ENCODE data around the gene KRTAP10-12. TPM values are rescaled to one million over a fixed set of nuclear protein-coding genes. Genes with fewer than 3 reads are reported as not detected.

KRTAP10-12 gene
- total RNA-seq, 1 donor from 2014 or later = not detected

DNA sequence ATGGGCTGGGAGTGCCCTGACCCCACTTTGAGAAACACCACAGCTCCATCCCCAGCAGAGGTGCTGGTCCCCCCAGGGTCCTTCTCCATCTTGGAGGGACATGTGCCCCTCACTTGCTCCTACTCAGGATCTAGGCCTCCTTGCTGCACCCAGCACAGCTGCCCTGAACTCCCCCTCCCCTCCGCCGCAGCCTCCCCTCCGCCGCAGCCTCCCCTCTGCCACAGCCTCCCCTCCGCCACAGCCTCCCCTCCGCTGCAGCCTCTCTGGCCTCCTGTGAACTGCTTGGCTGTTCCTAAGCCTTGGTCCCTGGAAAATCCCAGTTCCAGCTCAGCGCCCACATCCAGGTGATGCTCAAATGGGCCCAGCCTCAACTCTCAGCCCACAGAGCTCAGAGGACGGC is 30.3 kb downstream of the KRTAP10-12 start:
- peak; percentile 7 for DNase-seq (ENCODE audit: low spot score)
- intact Hi-C loops (cut with DNase I) = no loop called here

DNA sequence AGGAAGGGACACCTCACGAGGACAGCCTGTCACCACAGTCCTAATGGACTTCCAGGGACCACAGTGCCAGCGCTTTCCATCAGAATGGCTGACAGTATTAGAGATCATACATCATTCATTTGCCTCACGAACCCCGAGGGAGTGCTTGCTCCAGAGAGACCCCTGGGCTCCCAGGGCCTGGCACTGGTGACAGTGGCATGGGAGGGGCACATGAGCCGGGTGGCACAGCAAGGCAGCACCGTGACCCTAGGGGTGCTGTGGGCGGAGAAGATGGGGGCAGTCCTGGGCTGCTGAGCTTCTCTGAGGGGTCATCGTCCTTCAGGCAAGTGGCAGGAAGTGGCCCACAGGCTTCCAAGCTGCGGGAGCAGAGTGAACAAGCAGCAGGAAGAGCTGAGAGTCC is 30.8 kb downstream of the KRTAP10-12 start:
- peak; percentile 61 for DNase-seq (ENCODE audit: low spot score)
- intact Hi-C loops (cut with DNase I) = no loop called here

DNA sequence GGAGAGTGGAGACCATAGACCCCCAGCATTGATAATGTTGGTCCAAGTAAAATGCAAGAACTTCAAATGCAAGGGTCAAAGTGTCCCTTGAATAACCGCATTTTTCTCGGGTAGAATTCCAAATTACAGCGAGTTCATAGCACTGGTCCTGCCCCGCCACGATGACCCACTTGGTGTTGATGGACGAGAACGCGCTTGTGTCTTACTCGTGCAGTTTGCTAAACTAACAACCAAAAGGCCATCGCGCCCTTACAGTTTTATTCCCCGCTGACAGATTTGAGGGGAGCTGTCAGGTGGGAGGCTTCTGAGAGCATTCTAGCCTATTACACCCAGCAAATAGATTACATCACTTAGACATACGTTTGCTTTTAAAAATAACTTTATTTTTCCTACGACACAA is 31.7 kb downstream of the KRTAP10-12 start:
- DNase-seq (ENCODE audit: low spot score) = peak; percentile 7
- intact Hi-C loops (cut with DNase I) = no loop called here

DNA sequence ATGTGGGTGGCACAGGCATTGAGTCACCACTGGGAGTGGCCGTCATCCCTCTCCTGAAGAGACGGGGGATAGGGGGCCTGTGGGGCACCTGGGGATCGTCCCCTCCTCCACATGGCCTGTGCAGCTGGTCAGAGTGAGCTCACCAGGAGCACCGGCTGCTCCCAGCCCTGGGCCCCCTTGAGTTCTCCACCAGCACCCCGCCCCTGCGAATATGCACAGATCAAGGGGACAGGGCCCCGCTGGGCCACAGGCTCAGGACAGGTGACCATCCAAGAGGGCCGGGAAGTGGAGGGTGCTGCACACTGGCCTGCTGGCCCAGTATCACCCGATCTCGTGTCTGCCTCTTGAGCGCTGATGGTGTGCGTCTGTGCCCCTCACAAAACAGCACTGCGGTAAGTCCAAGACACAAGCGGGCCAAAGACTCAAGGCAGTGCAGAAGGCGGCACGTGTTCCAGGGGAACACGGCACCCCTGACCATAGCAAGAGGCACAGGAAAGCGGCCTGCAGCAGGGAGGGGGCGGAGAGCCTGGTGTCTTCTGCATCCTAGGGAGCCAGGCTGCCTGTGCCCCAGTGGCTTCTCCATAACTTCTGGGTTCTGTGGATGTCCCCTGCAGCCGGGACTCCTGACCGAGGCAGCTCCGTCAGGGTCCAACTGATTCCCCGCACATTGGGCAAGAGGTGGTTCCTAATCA is 32.5 kb downstream of the KRTAP10-12 start:
- peak; percentile 44 for DNase-seq (ENCODE audit: low spot score)
- intact Hi-C loops (cut with DNase I) = no loop called here

DNA sequence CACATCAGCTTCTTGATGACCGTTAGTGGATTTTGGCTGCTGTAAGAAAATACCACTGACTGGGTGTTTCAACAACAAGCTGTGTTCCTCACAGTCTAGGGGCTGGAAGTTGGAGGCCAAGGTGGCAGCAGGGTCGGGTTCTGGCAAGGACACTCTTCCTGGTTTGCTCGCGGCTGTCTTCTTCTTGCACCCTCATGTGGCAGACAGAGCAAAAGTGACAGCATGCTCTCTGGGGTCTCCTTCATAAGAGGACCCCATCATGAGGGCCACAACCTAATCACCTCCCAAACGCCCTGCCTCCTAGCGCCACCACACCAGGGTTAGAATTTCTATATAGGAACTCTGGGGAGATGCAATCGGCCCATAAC is 33.0 kb downstream of the KRTAP10-12 start:
- intact Hi-C loops (cut with DNase I) = no loop called here
- DNase-seq (ENCODE audit: low spot score) = peak; percentile 56

DNA sequence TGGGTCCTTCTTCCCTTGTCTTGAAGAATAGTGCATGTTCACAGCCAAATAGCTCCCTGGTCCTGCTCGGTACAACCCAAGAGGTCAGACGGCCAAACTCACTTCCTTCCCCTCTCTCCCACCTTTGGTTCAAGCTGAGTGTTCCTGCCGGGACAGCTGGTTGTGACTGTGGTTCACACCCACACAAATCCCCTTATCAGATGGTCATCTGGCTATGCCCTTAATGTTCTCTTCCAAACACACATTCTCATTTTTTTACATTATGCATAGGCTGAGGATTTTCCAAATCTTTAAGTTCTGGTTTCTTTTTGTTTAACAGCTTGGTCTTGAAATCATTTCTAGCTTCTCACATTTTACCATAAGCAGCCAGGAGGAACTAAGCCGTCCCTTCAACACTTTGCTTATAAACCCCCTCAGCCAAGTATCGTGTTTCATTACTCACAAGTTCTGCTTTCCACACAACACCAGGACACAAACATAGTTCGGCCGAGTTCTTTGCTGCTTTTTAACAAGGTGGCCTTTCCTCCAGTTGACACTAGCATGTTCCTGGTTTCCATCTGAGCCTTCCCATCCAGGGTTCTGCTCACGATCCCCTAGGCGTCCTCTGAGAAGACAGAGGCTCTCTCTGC is 34.1 kb downstream of the KRTAP10-12 start:
- intact Hi-C loops (cut with DNase I) = no loop called here
- DNase-seq (ENCODE audit: low spot score) = no peak

DNA sequence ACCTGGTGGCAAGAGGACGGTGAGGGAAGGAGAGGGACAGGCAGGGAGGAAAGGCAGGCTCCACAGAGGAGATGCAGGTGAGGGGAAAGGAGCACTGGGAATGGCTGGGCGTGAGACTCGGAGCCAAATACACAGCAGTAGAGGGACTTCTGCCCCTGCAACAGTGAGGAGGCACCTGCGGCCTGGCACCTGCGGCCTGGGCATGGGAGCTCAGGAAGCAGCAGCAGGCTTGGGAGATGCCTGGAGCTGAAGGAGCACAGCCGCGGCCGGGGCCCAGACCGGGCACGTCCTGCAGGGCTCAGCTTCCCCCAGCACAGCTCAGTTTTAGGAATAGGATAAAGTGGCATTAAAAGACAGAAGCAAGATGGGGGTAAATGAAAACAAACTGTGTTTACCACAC is 35.3 kb downstream of the KRTAP10-12 start:
- intact Hi-C loops (cut with DNase I) = no loop called here
- DNase-seq (ENCODE audit: low spot score) = no peak

DNA sequence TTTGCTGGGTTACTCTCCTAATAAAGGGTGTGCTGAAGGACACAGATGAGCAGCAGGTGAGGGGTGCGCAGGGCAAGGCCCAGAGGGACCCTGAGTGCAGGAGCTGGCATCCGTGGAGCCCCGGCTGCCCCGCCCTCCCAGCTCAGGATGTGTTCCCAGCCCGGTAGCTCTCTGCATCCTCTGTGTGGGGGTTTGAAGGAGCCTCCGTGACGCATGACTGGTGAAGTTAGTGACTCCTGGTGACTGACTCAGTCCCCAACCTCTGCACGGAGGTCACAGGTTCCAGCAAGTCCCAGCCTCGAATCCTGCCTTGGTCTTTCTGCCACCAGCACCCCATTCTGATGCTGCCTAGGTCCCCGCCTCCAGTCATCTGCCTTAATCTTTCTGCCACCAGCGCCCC is 36.0 kb downstream of the KRTAP10-12 start:
- intact Hi-C loops (cut with DNase I) = no loop called here
- no peak for DNase-seq (ENCODE audit: low spot score)

DNA sequence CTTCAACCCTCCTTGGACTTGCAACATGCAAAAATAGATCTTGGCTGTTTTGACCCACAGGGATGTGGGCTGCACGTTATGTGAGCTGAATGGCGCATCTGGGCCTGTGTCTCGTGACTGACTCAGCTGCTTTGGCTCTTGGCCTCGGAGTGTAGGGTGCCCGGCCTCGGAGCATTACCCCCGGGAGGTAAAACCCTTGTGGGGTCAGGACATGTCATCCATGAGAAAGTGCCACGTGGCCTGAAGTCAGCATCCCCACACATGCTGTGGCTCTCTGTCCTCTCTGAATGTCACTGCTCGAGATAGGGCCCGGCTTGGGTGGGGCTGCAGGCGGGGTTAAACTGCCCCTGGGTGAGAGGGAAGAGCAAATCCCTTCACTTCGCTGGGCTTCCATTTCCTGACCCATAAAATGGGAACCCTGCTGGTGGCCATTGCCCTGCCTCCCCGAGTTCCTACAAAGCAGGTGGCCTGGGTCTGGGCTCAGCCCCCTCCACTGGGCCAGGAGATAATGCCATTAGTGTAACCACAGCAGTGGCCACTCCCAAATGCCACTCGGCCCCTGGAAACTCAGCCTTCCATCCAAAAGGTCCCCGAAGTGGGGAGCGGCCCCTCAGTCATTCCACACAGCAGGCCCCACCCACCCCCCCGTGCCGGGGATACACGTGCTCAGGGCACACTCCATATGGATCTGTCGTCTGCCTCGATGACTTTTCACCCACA is 37.2 kb downstream of the KRTAP10-12 start:
- DNase-seq (ENCODE audit: low spot score) = no peak
- intact Hi-C loops (cut with DNase I) = no loop called here

DNA sequence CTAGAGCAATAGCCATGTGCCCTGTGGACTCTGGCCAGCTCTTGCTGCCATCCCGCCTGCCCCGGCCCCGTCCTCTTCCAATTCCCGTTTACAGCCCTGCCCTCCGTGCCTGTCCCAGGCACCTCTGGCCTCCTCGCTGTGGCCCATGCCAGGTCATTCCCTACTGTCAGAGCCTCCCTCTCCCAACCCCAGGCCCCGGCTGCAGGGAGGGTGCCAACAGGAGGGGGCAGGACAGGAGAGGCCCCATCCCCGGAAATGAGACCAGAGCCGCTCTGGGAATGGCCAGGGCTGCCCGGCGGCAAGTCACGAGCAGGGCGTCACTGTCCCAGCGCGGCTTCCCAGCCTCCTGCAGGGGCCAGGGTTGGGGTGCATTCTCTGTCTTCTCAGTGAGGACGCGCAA is 37.9 kb downstream of the KRTAP10-12 start:
- no peak for DNase-seq (ENCODE audit: low spot score)
- intact Hi-C loops (cut with DNase I) = no loop called here

DNA sequence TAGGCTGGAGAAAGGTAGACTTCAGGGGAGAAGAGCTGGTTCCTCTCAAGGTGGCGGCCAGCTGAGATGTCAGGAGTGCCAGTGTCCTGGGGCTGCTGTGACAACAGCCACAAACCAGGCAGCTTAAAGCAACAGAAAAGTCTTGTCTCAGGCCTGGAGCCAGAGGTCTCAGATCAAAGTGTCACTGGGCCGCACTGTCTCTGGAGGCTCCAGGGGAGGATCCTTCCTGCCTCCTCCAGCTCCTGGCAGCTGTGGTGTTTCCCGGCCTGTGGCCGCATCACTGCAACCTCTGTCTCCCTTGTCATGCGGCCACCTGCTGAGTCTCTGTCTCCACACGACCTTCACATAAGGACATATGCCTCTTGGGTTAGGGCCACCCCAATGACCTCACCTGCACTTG is 38.8 kb downstream of the KRTAP10-12 start:
- DNase-seq (ENCODE audit: low spot score) = no peak
- intact Hi-C loops (cut with DNase I) = no loop called here

DNA sequence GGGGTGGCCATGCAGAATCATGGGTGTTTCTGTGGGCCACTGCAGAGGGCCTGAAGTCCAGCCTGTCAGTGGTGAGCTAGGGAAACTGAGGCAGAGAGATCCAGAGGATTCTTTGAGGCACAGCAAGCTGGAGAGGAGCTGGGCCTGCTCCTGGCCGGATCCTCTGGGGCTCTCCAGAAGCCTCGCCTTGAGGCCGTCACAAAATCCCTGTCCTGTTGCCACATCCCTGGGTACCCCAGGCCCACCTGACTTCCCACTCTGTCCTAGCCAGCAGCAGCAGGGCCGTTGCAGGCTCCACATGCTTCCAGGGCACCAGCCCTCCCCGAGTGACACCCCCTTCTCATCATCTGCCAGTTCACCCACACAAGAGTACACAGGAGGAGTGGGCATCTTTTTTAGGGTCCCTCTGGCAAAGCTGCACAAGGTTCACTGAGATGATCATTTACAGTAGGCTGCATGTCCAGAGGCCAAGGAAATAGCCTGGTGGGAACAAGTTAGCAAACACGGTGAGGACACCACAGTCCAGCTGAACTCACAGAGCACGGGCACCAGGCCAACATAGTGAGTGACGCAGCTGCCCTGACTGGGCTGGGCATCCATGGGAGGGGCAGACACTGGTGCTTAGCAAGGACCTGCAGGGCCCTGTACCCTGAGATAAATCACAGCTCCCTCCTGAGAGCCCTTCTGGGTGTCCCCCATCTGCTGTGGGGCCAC is 39.5 kb downstream of the KRTAP10-12 start:
- intact Hi-C loops (cut with DNase I) = no loop called here
- DNase-seq (ENCODE audit: low spot score) = peak; percentile 29

DNA sequence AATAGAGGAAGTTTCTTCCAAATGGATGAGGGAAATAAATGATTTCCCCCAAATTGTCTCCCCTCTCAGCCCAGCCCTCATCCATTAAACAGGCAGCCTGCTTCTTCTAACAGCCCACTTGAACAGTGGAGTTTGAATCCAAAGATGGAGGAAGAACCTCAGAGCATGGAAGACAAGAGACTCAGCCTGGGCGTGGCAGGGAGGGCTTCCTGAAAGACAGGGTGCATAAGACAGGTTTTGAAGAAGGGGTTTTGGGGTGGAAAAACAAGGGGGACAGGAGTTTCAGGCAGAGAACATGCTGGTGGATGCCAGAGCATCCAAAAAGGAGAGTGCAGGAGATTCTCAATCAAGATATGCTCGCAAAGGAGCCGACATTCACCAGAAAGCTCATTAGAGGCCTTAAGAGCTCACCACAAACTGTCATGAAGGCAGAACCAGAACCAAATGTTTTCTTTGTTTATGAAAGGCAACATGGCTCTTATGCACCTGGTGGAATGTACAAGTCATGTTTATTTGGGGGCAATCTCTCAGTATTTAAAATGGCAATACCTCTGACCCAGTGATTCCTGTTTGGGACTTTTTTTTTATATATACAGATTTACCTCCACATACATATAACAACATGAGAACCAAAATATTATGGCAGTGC is 40.9 kb downstream of the KRTAP10-12 start:
- intact Hi-C loops (cut with DNase I) = no loop called here
- peak; percentile 63 for DNase-seq (ENCODE audit: low spot score)

DNA sequence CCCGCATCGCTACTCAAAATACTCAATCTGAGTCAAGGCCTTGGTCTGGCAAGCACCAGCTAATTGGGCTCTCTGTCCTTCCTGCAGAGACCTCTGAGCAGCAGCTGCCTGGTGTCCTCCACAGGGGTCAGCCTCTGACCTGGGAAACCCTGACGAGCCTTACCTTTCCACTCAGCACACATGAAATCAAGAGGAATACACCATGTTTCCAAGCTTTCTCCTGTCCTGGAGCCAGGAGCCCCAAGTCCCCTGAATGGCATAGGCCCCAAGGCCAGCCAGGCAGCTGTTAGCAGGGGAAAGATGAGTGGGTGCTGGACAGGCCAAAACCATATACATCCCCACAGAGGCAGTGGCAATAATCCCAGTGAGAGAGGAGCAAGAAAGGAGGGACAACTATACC is 41.6 kb downstream of the KRTAP10-12 start:
- peak; percentile 20 for DNase-seq (ENCODE audit: low spot score)
- intact Hi-C loops (cut with DNase I) = no loop called here

DNA sequence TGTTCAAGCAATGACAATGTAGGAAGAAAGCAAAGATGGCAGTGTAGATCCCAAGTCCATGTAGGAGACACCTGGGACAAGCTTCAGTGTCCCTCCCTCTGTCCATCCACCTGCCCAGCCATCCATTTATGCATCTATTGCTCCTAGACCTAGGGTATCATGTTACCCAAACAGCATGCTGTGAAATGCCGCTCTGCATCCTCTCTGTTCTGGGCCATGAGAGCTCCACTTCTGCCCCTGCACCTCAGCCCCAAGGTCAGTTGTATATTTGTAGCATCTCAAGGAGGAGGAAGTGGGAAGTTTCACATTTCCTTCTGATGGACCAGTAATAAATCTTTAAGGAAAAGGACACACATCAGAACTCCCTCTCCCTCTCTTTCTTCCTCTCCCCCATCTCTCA is 42.3 kb downstream of the KRTAP10-12 start:
- intact Hi-C loops (cut with DNase I) = no loop called here
- peak; percentile 55 for DNase-seq (ENCODE audit: low spot score)

DNA sequence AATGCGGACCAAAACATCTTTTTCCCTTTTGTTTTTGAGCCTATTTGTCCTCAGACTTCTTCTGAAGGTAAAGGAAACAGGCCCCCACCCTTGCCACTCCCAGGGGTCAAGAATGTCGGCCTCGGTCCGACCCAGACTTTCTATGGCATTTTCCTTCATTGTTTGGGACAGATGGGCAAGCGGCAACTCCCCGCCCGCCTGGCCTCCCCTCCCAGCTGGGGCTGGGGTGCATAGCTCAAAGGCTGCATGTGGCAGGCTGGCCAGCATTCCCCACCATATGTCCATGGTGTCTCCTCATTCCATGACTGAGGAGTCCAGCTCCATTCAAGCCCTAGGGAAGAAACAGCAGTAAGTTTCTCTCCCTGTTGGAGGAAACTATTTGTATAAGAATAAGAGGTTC is 43.8 kb downstream of the KRTAP10-12 start:
- intact Hi-C loops (cut with DNase I) = no loop called here
- peak; percentile 9 for DNase-seq (ENCODE audit: low spot score)

DNA sequence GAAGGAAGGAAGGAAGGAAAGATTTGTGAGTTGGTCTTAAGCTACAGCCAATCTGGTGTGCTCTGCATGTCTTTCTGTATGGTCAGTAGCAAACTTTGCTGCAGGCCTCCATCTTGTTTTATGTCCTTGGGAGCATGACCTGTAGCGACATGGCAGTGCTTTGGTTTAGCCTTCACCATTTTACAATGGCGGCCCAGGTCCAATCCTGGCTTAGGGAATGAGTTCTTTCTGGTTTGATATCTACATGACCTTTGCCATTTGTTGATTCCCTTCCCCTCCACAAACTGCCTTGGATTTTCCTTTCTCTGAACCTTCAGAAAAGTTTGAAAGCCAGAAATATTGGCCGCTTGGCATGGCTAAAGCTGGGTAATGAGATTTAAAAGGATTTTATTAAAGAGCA is 44.9 kb downstream of the KRTAP10-12 start:
- intact Hi-C loops (cut with DNase I) = no loop called here
- no peak for DNase-seq (ENCODE audit: low spot score)

DNA sequence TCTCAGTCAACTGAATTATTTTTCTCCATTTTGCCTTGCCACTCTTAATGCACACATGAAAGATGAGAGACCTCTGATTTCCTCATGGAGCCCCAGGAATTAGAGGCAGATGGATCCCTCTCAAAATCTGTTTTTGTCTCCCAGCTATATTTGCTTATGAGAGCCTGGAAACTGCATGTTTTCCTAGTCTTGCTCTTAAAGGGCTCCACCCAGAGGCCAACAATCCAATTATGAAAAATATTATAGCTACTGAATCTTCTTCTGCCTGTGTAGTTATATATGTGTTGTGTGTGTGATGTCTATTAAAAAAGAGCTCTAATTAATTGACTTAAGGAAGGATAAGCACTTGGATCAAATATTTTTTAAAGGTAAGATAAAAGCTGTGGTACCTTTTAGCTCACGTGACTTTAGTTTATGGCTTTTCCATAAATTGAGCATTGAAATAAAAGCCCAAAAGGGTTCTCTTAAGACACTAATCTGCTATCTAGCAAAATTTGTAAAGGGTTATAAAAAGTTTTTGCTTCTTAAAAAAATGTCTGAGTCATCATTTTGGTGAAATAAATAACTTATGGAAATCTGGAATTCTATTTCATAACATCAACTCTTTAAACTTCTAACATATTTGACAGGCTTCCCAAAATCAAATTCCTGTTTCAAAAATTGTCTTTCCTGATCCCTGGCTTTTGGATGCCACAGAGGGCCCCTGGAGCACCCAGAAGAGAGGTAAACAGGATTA is 45.6 kb downstream of the KRTAP10-12 start:
- intact Hi-C loops (cut with DNase I) = no loop called here
- no peak for DNase-seq (ENCODE audit: low spot score)

Data from cardiac septum (tissue), 1 donor.